CD4-positive, alpha-beta memory T cell (primary cell): ENCODE measurements around the gene ARID1A. TPM values are rescaled to one million over a fixed set of nuclear protein-coding genes. Genes with fewer than 3 reads are reported as not detected.

Source experiments
- CTCF ChIA-PET: fragments of 350-600 bp; sonication (Branson Sonifier 250); formaldehyde crosslinking; loops from one replicate; lab custom pipeline; 2021; ENCODE audit warnings: inconsistent platforms; ENCODE audit not compliant: partially characterized antibody; lab: Charles Lee
- POLR2A ChIA-PET: fragments of 350-600 bp; sonication (Branson Sonifier 250); formaldehyde crosslinking; loops from one replicate; lab custom pipeline; 2021; ENCODE audit not compliant: partially characterized antibody; lab: Charles Lee
- DNase-seq, 5 donors: peaks; one replicate each; pipeline versions ENCODE4 v3.0.0 to v3.0.0-alpha.2; 2020 to 2022; ENCODE audit warnings: mixed read lengths in 1 of 5
- H3K27ac ChIP-seq: one replicate; pipeline ENCODE4 v1.7.0; 2013; ENCODE audit warnings: low read depth, low read length
- H3K27me3 ChIP-seq: 2 replicates; pipeline ENCODE4 v1.7.0; 2013; ENCODE audit warnings: mild to moderate bottlenecking, low read length, moderate library complexity; ENCODE audit not compliant: insufficient read depth
- H3K36me3 ChIP-seq: 2 replicates; pipeline ENCODE4 v1.7.0; 2013; ENCODE audit warnings: mild to moderate bottlenecking, low read length, moderate library complexity; ENCODE audit not compliant: insufficient read depth
- H3K4me1 ChIP-seq: 2 replicates; pipeline ENCODE4 v1.7.0; 2013; ENCODE audit warnings: mild to moderate bottlenecking, low read length, moderate library complexity; ENCODE audit not compliant: insufficient read depth
- H3K4me3 ChIP-seq, 2 donors: one replicate each; pipeline ENCODE4 v1.7.0; 2013; ENCODE audit warnings: low read length in 2 of 2, mild to moderate bottlenecking in 1 of 2
- H3K9me3 ChIP-seq, 2 donors: one replicate each; pipeline ENCODE4 v1.7.0; 2013; ENCODE audit warnings: low read length in 2 of 2, control low read depth in 1 of 2; ENCODE audit not compliant: control insufficient read depth in 1 of 2
- H3K27ac Mint-ChIP-seq, 7 donors: one replicate each; pipeline ENCODE4 v1.8.0; 2020 to 2021; ENCODE audit warnings: mixed read lengths in 7 of 7, mild to moderate bottlenecking in 6 of 7, inconsistent platforms in 3 of 7, moderate library complexity in 3 of 7
- H3K27me3 Mint-ChIP-seq, 2 donors: one replicate each; pipeline ENCODE4 v1.8.0; 2020 to 2021; ENCODE audit warnings: mixed read lengths in 2 of 2
- H3K36me3 Mint-ChIP-seq, 2 donors: one replicate each; pipeline ENCODE4 v1.8.0; 2020 to 2021; ENCODE audit warnings: mixed read lengths in 2 of 2, inconsistent platforms in 1 of 2, mild to moderate bottlenecking in 1 of 2
- H3K4me1 Mint-ChIP-seq, 4 donors: one replicate each; pipeline ENCODE4 v1.8.0; 2020 to 2021; ENCODE audit warnings: mixed read lengths in 4 of 4, mild to moderate bottlenecking in 1 of 4
- H3K4me3 Mint-ChIP-seq, 8 donors: one replicate each; pipeline ENCODE4 v1.8.0; 2020 to 2021; ENCODE audit warnings: mixed read lengths in 8 of 8, mild to moderate bottlenecking in 7 of 8, moderate library complexity in 6 of 8, inconsistent platforms in 3 of 8
- H3K9me3 Mint-ChIP-seq, 8 donors: one replicate each; pipeline ENCODE4 v1.8.0; 2020 to 2021; ENCODE audit warnings: mixed read lengths in 8 of 8, mild to moderate bottlenecking in 5 of 8, inconsistent platforms in 3 of 8, moderate library complexity in 1 of 8
- intact Hi-C: fragments of 100-400 bp; cut with micrococcal nuclease; formaldehyde crosslinking; loops from one replicate; pipeline ENCODE4 v1.15.1; 2023
- polyA plus RNA-seq, 2 donors: library from polyadenylated mRNA; unstranded; fragments of 300-500 nt; fragmentation: Illumina TruSeq; gene quantifications; one replicate each; pipeline ENCODE4 v1.2.3, GENCODE V29; 2021
- total RNA-seq, 2 experiments: library from RNA; stranded (reverse); gene quantifications; one replicate each; pipeline ENCODE4 v1.2.3, GENCODE V29; 2021

The ARID1A gene
- total and polyA plus RNA-seq, 4 experiments from 2014 or later, result 4.2 to 127 (median 71.2) TPM

GRCh38 chr1:26749458-26749857, 53.6 kb downstream of the ARID1A start:
- Mint-ChIP-seq H3K36me3 (peaks cover 30 to 63% of the 10 kb centered on the region in 2 donors), H3K27me3 (no peaks in the 10 kb centered on the region), H3K9me3 (no peaks in the 10 kb centered on the region), H3K4me1 (peaks cover 57 to 95% (median 75%) of the 10 kb centered on the region in 4 donors), H3K27ac (peak overlapping the region; percentile 29 to 79 (median 68)), H3K4me3 (peak overlapping the region in 1 of 8 donors; percentile 15)
- Histone ChIP-seq H3K4me3 (no peak overlapping the region), H3K9me3 (no peaks in the 10 kb centered on the region), H3K27ac (no peak overlapping the region), H3K36me3 (peaks cover 36% of the 10 kb centered on the region), H3K4me1 (peaks cover 90% of the 10 kb centered on the region), H3K27me3 (no peaks in the 10 kb centered on the region)
- POLR2A ChIA-PET, result interaction anchor here (1.2 kb wide), 1 partner anchor 53 kb away, joined by 3 read pairs; no protein-coding TSS in a partner anchor
- CTCF ChIA-PET, result interaction anchor here (2.1 kb wide), 1 partner anchor 51 kb away, joined by 7 read pairs; no protein-coding TSS in a partner anchor
- intact Hi-C loops, result no loop called here
- no peak for DNase-seq

- Mint-ChIP-seq H3K4me3 (peak overlapping the region in 3 of 8 donors; percentile 15 to 60 (median 26)), H3K4me1 (peaks cover 50 to 92% (median 70%) of the 10 kb centered on the region in 4 donors), H3K27me3 (no peaks in the 10 kb centered on the region), H3K27ac (peak overlapping the region in 6 of 7 donors; percentile 64 to 88 (median 70)), H3K9me3 (no peaks in the 10 kb centered on the region), H3K36me3 (peaks cover 30 to 65% of the 10 kb centered on the region in 2 donors)
- intact Hi-C loops, result no loop called here
- no peaks in the 10 kb centered on the region for H3K9me3 ChIP-seq
- peaks cover 39% of the 10 kb centered on the region for H3K36me3 ChIP-seq
- DNase-seq, result no peak
- H3K4me1 ChIP-seq, result peaks cover 84% of the 10 kb centered on the region
- CTCF ChIA-PET, result interaction anchor here (2.1 kb wide), 1 partner anchor 52 kb away, joined by 7 read pairs; no protein-coding TSS in a partner anchor
- no peak overlapping the region for H3K4me3 ChIP-seq
- POLR2A ChIA-PET, result interaction anchor here (1.2 kb wide), 1 partner anchor 54 kb away, joined by 3 read pairs; no protein-coding TSS in a partner anchor
- no peaks in the 10 kb centered on the region for H3K27me3 ChIP-seq
- peak overlapping the region; percentile 13 for H3K27ac ChIP-seq
These were observed 54.6 kb downstream of the ARID1A start for GRCh38 chr1:26750428-26750827.

DNA sequence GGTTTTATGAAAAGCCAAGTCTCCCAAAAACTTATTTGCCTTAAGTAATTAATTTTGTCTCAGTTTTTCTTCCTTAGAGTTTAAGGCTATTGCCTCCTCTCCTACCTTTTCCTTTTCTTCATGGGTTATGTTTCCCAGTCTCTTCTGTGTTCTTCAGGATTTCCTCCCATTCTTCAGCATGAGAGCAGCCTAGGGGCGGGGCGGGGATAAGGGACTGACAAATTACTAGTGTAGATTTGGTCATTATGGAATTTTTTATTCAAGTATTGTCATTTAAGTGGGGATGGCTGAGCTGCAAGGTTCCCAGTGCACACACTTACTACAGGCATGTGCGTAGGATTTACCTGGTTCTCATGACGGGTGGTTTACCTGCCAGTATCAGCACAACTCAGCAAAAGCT, 56.7 kb downstream of the ARID1A start:
- Mint-ChIP-seq H3K27me3 (no peaks in the 10 kb centered on the region), H3K4me1 (peaks cover 41 to 75% (median 58%) of the 10 kb centered on the region in 4 donors), H3K9me3 (no peaks in the 10 kb centered on the region), H3K36me3 (peaks cover 21 to 60% of the 10 kb centered on the region in 2 donors), H3K27ac (peak overlapping the region in 6 of 7 donors; percentile 23 to 85 (median 70)), H3K4me3 (no peak overlapping the region)
- POLR2A ChIA-PET, result no interaction called here
- H3K4me1 ChIP-seq, result peaks cover 63% of the 10 kb centered on the region
- H3K27me3 ChIP-seq, result no peaks in the 10 kb centered on the region
- H3K9me3 ChIP-seq, result no peaks in the 10 kb centered on the region
- intact Hi-C loops, result no loop called here
- H3K36me3 ChIP-seq, result peaks cover 38% of the 10 kb centered on the region
- no peak overlapping the region for H3K4me3 ChIP-seq
- CTCF ChIA-PET, result no interaction called here
- H3K27ac ChIP-seq, result no peak overlapping the region
- DNase-seq, result no peak

DNA sequence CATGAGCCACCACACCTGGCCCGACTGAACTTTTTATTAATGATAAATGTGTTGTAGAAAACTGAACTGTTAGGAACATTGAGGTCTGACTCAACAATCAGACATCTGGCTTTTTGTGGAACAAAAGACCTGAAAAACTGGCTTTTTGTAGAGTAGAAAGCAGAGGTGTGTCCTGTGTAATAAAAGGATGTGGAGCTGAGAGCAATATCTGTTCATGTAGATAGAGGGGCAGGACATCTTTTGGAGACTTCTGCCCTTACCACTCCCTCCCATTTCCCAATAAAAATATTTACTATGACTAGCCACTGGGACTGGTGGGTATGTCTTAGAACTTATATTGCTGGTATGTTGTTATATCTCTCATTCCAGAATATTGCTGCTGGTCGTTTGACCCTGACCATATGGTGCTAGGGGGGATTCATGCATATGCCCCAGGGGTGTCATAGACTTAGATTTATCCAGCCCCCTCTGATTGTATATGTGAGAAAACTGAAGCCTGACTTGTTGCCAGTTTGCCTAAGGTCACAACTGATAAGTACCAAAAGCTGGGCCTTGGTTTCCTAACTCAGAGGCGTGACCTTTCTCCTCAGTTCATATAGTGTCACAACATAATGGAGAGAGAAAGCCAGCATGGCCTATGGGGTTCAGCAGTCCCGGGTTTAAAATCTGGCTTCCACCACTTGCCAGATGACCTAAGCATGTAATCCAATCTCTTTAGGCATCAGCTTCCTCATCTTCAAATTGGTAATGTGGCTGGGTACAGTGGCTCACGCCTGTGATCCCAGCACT, 58.5 kb downstream of the ARID1A start:
- Mint-ChIP-seq H3K36me3 (peaks cover 21 to 62% of the 10 kb centered on the region in 2 donors), H3K4me1 (peaks cover 37 to 71% (median 52%) of the 10 kb centered on the region in 4 donors), H3K27ac (peak overlapping the region in 4 of 7 donors; percentile 27 to 50 (median 36))

GRCh38 chr1:26758358-26758757, 62.5 kb downstream of the ARID1A start:
- peaks cover 31 to 69% of the 10 kb centered on the region in 2 donors for H3K36me3 Mint-ChIP-seq
- POLR2A ChIA-PET, result interaction anchor here (0.6 to 2.5 kb wide), 6 partner anchors 29 to 117 kb away, joined by 3 to 9 read pairs (median 3); partner anchors contain the start of gene PIGV

More for the DNA sequence above, 58.5 kb downstream of the ARID1A start:
- Mint-ChIP-seq H3K27me3 (no peaks in the 10 kb centered on the region), H3K4me3 (no peak overlapping the region), H3K9me3 (no peaks in the 10 kb centered on the region)
- CTCF ChIA-PET, result interaction anchor here (1.1 to 1.7 kb wide), 3 partner anchors 15 to 152 kb away, joined by 3 to 6 read pairs (median 4); no protein-coding TSS in a partner anchor
- no peak overlapping the region for H3K4me3 ChIP-seq
- DNase-seq, result no peak
- H3K36me3 ChIP-seq, result peaks cover 47% of the 10 kb centered on the region
- POLR2A ChIA-PET, result interaction anchor here (0.6 to 1.7 kb wide), 4 partner anchors 8 to 1481 kb away, joined by 3 to 9 read pairs (median 4); partner anchors contain the start of gene ARID1A
- H3K4me1 ChIP-seq, result peaks cover 57% of the 10 kb centered on the region
- intact Hi-C loops, result no loop called here
- no peaks in the 10 kb centered on the region for H3K9me3 ChIP-seq
- H3K27me3 ChIP-seq, result no peaks in the 10 kb centered on the region
- no peak overlapping the region for H3K27ac ChIP-seq

GRCh38 chr1:26759531-26759930, 63.7 kb downstream of the ARID1A start:
- H3K36me3 Mint-ChIP-seq, result peaks cover 33 to 65% of the 10 kb centered on the region in 2 donors
- intact Hi-C loops, result no loop called here
- Histone ChIP-seq H3K4me3 (no peak overlapping the region), H3K4me1 (peaks cover 13% of the 10 kb centered on the region), H3K27me3 (no peaks in the 10 kb centered on the region), H3K27ac (no peak overlapping the region), H3K9me3 (no peaks in the 10 kb centered on the region), H3K36me3 (peaks cover 61% of the 10 kb centered on the region)
- ChIA-PET POLR2A (interaction anchor here (0.9 to 2.5 kb wide), 3 partner anchors 15 to 67 kb away, joined by 4 to 9 read pairs (median 8); no protein-coding TSS in a partner anchor), CTCF (interaction anchor here (0.9 to 1.4 kb wide), 5 partner anchors 17 to 157 kb away, joined by 3 to 5 read pairs (median 3); no protein-coding TSS in a partner anchor)
- peak overlapping the region in 5 of 7 donors; percentile 40 to 82 (median 68) for H3K27ac Mint-ChIP-seq
- H3K9me3 Mint-ChIP-seq, result no peaks in the 10 kb centered on the region
- H3K4me1 Mint-ChIP-seq, result peaks cover 14 to 27% (median 18%) of the 10 kb centered on the region in 4 donors
- H3K27me3 Mint-ChIP-seq, result no peaks in the 10 kb centered on the region
- no peak overlapping the region for H3K4me3 Mint-ChIP-seq
- DNase-seq, result no peak

More at GRCh38 chr1:26758358-26758757, 62.5 kb downstream of the ARID1A start:
- DNase-seq, result no peak
- peaks cover 62% of the 10 kb centered on the region for H3K36me3 ChIP-seq
- Mint-ChIP-seq H3K27ac (peak overlapping the region in 5 of 7 donors; percentile 40 to 66 (median 52)), H3K27me3 (no peaks in the 10 kb centered on the region), H3K4me1 (peaks cover 16 to 34% (median 24%) of the 10 kb centered on the region in 4 donors), H3K4me3 (no peak overlapping the region), H3K9me3 (no peaks in the 10 kb centered on the region)
- H3K9me3 ChIP-seq, result no peaks in the 10 kb centered on the region
- no peak overlapping the region for H3K4me3 ChIP-seq
- H3K4me1 ChIP-seq, result peaks cover 24% of the 10 kb centered on the region
- no peaks in the 10 kb centered on the region for H3K27me3 ChIP-seq
- no peak overlapping the region for H3K27ac ChIP-seq
- intact Hi-C loops, result no loop called here
- CTCF ChIA-PET, result interaction anchor here (0.9 to 1.2 kb wide), 2 partner anchors 33 to 156 kb away, joined by 3 to 5 read pairs; no protein-coding TSS in a partner anchor
